ENCODE data around the gene FAM236B.
"Not testable (repeated sequence)": the region's sequence is repeated elsewhere in the genome, so short reads cannot be mapped to it uniquely, and the experiment has no call there.

FAM236B gene

GRCh38 chrX:72782560-72782959 is at the start of gene FAM236B:
Gene FAM236B, minus strand, starts transcription at chrX:72782660. Its CDS starts 100 bp downstream, at chrX:72782560.
- DNase-seq (ENCODE audit: low read depth in 2 of 3, low spot score in 2 of 3), result not testable (repeated sequence)

- DNase-seq (ENCODE audit: low read depth in 2 of 3, low spot score in 2 of 3), result not testable (repeated sequence)
Measured at GRCh38 chrX:72830701-72831100, 48.2 kb upstream of the FAM236B start.

GRCh38 chrX:72808110-72808509 is 25.6 kb upstream of the FAM236B start, which contains the start of gene FAM236D:
Gene FAM236D, minus strand, starts transcription at chrX:72808210. Its CDS starts 100 bp downstream, at chrX:72808110.
- DNase-seq (ENCODE audit: low read depth in 2 of 3, low spot score in 2 of 3), result not testable (repeated sequence)

DNA sequence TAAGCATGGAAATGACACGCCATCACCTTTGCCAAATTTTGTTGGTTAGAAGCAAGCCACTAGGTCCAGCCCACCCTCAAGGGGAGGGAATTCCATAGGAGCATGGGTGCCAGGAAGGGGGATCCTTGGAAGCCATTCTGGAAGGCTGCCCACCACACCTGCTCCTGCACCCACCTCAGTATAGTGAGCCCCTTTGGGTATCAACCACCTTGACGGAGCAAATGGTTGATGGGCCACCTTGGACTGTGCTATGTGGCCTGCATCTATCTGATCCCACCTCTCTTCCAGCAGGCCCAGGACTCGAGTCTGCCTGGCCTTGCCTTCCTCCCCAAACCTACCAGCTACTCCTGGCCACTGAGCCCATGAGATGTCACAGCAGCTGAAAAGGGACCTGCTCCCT is 7.9 kb upstream of the FAM236B start:
- DNase-seq (ENCODE audit: low read depth in 2 of 3, low spot score in 2 of 3), result not testable (repeated sequence)

DNA sequence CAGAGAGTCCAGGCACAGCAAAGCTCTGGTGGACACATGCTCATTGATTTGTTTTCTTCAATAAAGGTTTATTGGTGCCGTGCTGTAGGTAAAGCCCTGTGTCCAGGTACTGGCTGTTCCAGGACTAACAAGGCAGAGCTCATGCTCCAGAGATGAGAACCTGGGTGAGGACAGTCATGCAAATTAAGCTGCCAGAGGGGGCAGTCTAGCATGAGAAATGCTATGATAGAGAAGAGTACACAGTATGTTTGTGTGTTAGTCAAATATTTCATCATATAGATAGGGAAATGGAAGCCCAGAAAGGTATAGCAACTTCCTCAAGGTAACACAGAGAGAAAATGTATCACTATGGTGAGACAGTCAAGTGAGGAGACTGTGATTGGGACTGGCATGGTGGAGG is 5.7 kb upstream of the FAM236B start:
- DNase-seq (ENCODE audit: low read depth in 2 of 3, low spot score in 2 of 3), result not testable (repeated sequence)

GRCh38 chrX:72783964-72784363 is 1.5 kb upstream of the FAM236B start:
- not testable (repeated sequence) for DNase-seq (ENCODE audit: low read depth in 2 of 3, low spot score in 2 of 3)

GRCh38 chrX:72783365-72783936 is 991 bp upstream of the FAM236B start:
- DNase-seq (ENCODE audit: low read depth in 2 of 3, low spot score in 2 of 3), result not testable (repeated sequence)

DNA sequence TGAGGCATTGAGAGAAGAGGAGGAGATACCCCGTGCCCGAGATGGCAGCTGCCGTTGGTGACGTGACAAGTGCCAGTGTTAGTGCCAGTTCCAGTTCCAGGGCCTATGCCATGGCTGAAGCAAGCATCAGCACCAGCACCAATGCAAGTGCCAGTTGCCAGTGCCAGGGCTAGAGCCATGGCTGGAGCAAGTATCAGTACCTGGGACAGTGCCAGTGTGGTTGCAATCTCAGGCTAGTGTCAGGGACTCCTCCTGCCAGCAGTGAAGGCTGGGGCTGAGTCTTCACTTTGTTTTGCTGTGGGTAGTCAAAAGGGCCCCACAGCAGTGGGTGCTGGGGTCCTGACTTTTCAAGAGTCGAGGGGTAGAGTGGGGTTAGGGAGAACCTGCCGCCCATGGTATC is 4.3 kb downstream of the FAM236B start:
- not testable (repeated sequence) for DNase-seq (ENCODE audit: low read depth in 2 of 3, low spot score in 2 of 3)

DNA sequence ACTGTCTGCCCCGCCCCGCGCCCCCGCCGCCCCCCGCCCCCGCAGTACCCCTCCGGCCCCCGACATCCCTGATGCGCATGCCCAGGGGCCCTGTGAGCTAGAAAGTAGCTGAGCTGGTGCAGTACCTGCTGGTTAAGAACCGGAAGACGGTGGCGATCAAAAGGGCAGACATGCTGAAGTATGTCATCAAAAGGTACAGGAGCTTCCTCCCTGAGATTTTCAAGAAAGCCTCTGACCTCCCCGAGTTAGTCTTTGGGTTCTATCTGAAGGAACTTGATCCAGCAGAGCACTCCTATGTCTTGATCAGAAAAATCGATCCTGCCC is 5.0 kb downstream of the FAM236B start:
- not testable (repeated sequence) for DNase-seq (ENCODE audit: low read depth in 2 of 3, low spot score in 2 of 3)

- DNase-seq (ENCODE audit: low read depth in 2 of 3, low spot score in 2 of 3), result not testable (repeated sequence)
Measured at GRCh38 chrX:72776653-72777466, 5.6 kb downstream of the FAM236B start, which contains the start of gene DMRTC1B. Gene DMRTC1B, plus strand, starts transcription at chrX:72776890. Its CDS starts 68,246 bp downstream, at chrX:72845136.

DNA sequence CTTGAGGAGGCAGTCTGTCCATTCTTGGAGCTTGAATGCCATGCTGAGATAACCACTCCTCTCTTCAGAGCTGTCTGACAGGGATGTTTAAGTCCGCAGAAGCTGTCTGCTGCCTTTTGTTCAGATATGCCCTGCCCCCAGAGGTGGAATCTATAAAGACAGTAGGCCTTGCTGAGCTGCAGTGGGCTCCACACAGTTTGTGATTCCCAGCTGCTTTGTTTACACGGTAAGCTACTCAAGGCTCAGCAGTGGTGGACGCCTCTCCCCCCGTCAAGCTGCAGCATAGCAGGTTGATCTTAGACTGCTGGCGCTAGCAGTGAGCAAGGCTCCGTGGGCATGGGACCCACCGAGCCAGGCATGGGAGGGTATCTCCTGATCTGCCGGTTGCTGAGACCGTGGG is 22.0 kb downstream of the FAM236B start:
- DNase-seq (ENCODE audit: low read depth in 2 of 3, low spot score in 2 of 3), result not testable (repeated sequence)

DNA sequence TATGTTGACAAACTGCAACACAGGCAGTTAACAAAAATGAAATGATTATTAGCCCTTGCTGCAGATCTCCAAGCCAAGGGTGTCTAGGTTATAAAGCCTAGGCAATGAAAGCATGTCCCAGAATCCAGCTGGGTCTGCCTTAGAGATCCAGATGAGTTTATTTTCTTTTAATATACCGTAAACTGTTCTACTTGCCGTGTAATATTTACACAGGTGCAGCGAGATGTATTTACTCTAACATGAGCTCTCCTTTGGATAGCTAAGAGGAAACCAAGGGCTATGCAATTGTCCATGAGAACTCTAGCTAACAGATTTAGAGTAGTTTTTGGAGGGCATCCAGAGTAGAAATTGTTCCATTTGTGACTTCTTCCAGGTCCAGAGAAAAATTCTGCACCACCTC is 33.9 kb downstream of the FAM236B start:
- not testable (repeated sequence) for DNase-seq (ENCODE audit: low read depth in 2 of 3, low spot score in 2 of 3)

DNA sequence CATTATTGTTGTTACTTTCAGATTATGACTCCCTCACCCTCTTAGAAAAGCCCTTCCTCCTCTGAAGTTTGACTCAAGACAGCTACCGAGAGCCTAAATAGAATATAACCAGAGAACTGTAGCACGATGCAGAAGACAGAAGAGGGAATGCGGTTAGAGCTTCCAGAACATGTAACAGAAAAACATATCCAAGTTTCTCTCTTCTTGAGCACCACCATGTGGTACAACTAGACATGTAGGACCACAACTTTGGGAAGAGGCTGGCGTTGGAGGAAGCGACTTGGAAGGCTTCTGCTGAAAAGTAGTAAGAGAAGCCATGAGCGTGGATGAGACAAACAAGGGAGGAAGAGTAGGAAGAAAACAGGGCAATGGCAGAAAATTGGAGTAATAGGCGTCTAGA is 36.9 kb downstream of the FAM236B start:
- DNase-seq (ENCODE audit: low read depth in 2 of 3, low spot score in 2 of 3), result not testable (repeated sequence)

DNA sequence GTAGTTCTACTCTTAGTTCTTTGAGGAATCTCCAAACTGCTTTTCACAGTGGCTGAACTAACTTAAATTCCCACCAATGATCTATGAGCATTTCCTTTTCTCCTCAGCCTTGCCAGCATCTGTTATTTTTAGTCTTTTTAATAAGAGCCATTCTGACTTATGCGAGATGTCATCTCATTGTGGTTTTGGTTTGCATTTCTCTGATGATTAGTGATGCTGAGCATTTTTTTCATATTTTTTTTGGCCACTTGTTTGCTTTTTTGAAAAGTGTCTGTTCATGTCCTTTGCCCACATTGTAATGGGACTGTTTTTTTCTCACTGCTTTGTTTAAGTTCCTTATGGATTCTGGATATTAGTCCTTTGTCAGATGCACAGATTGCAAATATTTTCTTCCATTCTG is 46.9 kb downstream of the FAM236B start:
- DNase-seq (ENCODE audit: low read depth in 2 of 3, low spot score in 2 of 3), result no peak

GRCh38 chrX:72733636-72734035 is 48.8 kb downstream of the FAM236B start:
- not testable (repeated sequence) for DNase-seq (ENCODE audit: low read depth in 2 of 3, low spot score in 2 of 3)

Data from activated CD8-positive, alpha-beta memory T cell treated with anti-CD3 and anti-CD28 coated beads for 48 hours (primary cell).